HepG2 (cell line): Measurements from ENCODE around the gene HTR6. TPM values are rescaled to one million over a fixed set of nuclear protein-coding genes. Genes with fewer than 3 reads are reported as not detected.

Source experiments
- FOSL2 ChIP-seq: sonication (generic); formaldehyde crosslinking; IDR thresholded peaks from 2 replicates; pipeline ENCODE4 v1.4.0; 2020; ENCODE audit warnings: missing genetic modification reagents
- GTF2F1 ChIP-seq: fragments of 150-350 bp; IDR thresholded peaks from 2 replicates; pipeline ENCODE4 v1.6.1; 2014; ENCODE audit warnings: low read length
- KMT2B ChIP-seq: IDR thresholded peaks from 2 replicates; pipeline ENCODE4 v1.6.1; 2016; ENCODE audit warnings: missing genetic modification reagents, missing compliant biosample characterization
- MYC ChIP-seq: sonication (generic); formaldehyde crosslinking; IDR thresholded peaks from 2 replicates; pipeline ENCODE4 v1.9.0; 2021; ENCODE audit warnings: missing genetic modification reagents, borderline replicate concordance
- RORA ChIP-seq: sonication (generic); formaldehyde crosslinking; IDR thresholded peaks from 2 replicates; pipeline ENCODE4 v1.5.0; 2020; ENCODE audit warnings: mild to moderate bottlenecking, missing genetic modification reagents, moderate library complexity
- STAG1 ChIP-seq: sonication (generic); formaldehyde crosslinking; IDR thresholded peaks from 2 replicates; pipeline ENCODE4 v1.4.0; 2020; ENCODE audit warnings: missing genetic modification reagents
- TARDBP ChIP-seq: sonication (generic); formaldehyde crosslinking; IDR thresholded peaks from 2 replicates; pipeline ENCODE4 v1.8.0; 2022; ENCODE audit warnings: mild to moderate bottlenecking, missing genetic modification reagents
- TOPORS ChIP-seq: sonication (generic); formaldehyde crosslinking; IDR thresholded peaks from 2 replicates; pipeline ENCODE4 v1.8.0; 2023; ENCODE audit warnings: mild to moderate bottlenecking, missing genetic modification reagents
- ZNF337 ChIP-seq: sonication (generic); formaldehyde crosslinking; IDR thresholded peaks from 2 replicates; pipeline ENCODE4 v1.5.1; 2020; ENCODE audit warnings: missing genetic modification reagents, low read depth, mild to moderate bottlenecking, borderline replicate concordance
- ZNF441 ChIP-seq: sonication (generic); formaldehyde crosslinking; IDR thresholded peaks from 2 replicates; pipeline ENCODE4 v1.7.0; 2021; ENCODE audit warnings: missing genetic modification reagents, borderline replicate concordance
- ZNF446 ChIP-seq: sonication (generic); formaldehyde crosslinking; IDR thresholded peaks from 2 replicates; pipeline ENCODE4 v1.5.0; 2020; ENCODE audit warnings: mild to moderate bottlenecking, missing genetic modification reagents
- ZNF629 ChIP-seq: sonication (generic); formaldehyde crosslinking; conservative IDR thresholded peaks from 2 replicates; pipeline ENCODE4 v1.5.0; 2020; ENCODE audit warnings: missing genetic modification reagents
- ZNF747 ChIP-seq: sonication (generic); formaldehyde crosslinking; IDR thresholded peaks from 2 replicates; pipeline ENCODE4 v1.8.1; 2023; ENCODE audit warnings: missing genetic modification reagents, mild to moderate bottlenecking, borderline replicate concordance
- ZNF891 ChIP-seq: sonication (generic); formaldehyde crosslinking; IDR thresholded peaks from 2 replicates; pipeline ENCODE4 v1.5.0; 2020; ENCODE audit warnings: mild to moderate bottlenecking, missing genetic modification reagents
- ZSCAN21 ChIP-seq: sonication (generic); formaldehyde crosslinking; IDR thresholded peaks from 2 replicates; pipeline ENCODE4 v1.8.0; 2022; ENCODE audit warnings: mild to moderate bottlenecking, missing genetic modification reagents, moderate library complexity, borderline replicate concordance
- polyA plus RNA-seq, 8 experiments: library from polyadenylated mRNA; depleted of rRNA in 3 of 8; stranded (reverse) in 7 of 8; unstranded in 1 of 8; fragments of >200 nt; fragmentation: Illumina TruSeq in 4 of 8; extraction: Trizol in 4 of 8; gene quantifications; 2 replicates each; pipeline versions ENCODE4 v1.2.1 to v1.2.3, GENCODE V29; 2011 to 2016; ENCODE audit warnings: low read depth in 4 of 8, missing spikeins in 1 of 8, mixed read lengths in 1 of 8; ENCODE audit not compliant: insufficient read depth in 1 of 8
- total RNA-seq, 5 experiments: library from RNA; depleted of rRNA; stranded (reverse); fragments of >200 nt; fragmentation: Illumina TruSeq; extraction: Trizol; gene quantifications; 2 replicates each; pipeline ENCODE4 v1.2.3, GENCODE V29; 2016; ENCODE audit warnings: low read depth in 1 of 5
- TF ChIP-seq, protein P1 (sequence below): IDR thresholded peaks from 2 replicates; pipeline ENCODE4 v1.6.1; 2016
- TF ChIP-seq, protein P2 (sequence below): sonication (generic); formaldehyde crosslinking; IDR thresholded peaks from 2 replicates; pipeline ENCODE4 v1.4.0; 2020; ENCODE audit warnings: low read depth, mild to moderate bottlenecking, missing genetic modification reagents
- TF ChIP-seq, protein P3 (sequence below): sonication (generic); formaldehyde crosslinking; IDR thresholded peaks from 2 replicates; pipeline ENCODE4 v1.4.0; 2020; ENCODE audit warnings: missing genetic modification reagents, borderline replicate concordance
- TF ChIP-seq, protein P4 (sequence below): sonication (generic); formaldehyde crosslinking; IDR thresholded peaks from 2 replicates; pipeline ENCODE4 v1.5.1; 2020; ENCODE audit warnings: mild to moderate bottlenecking, missing genetic modification reagents
- TF ChIP-seq, protein P5 (sequence below): sonication (generic); formaldehyde crosslinking; IDR thresholded peaks from 2 replicates; pipeline ENCODE4 v1.4.0; 2020; ENCODE audit warnings: missing genetic modification reagents, mild to moderate bottlenecking, borderline replicate concordance

The HTR6 gene
- total and polyA plus RNA-seq, 2 of the 13 experiments (the other 11 are each of a cell fraction or from before 2014, with no cell fraction given) = 0.04 TPM; not detected in 1

DNA sequence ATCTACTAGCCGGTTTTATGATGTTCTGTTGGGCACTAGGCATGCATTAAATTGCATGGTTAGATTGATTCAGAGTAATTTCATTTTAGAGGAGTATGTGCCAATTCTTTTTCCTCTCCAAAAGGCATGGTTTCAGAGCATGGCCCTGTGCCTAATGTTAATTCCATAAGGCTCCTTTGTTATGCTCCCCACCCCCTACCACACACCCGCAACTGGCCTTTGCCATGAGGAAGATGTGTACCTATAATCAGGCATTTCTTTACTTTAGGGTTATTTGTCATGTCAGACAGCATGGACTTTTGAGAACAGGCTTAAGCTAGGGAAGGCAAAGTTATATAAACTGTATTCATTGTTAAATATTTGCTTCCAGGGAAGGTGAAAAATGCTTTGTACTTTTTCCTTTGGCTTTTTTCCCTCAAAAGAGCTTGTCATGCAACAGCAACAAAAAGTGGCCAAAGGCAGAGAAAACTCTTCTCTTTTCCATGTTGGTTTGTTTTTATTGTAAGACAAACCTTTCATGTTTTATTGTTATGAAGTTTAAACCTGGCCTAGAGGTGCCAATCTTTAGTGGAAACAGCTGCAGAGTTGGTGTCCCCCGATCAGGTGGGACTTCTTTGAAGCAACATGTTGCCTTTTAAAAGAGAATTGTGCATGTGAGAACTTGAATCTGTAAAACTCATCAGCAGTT is 44.8 kb upstream of the HTR6 start (continued):
- TF ChIP-seq STAG1 = no peak
- no peak for TF ChIP-seq ZNF441 (CRISPR knock-in tag)
- peak; percentile 47; the same call in 1 of the 2 replicates for TF ChIP-seq ZNF747 (CRISPR knock-in tag)
- TF ChIP-seq ZNF891 = no peak
- no peak for TF ChIP-seq KMT2B (CRISPR knock-in tag)
- TF ChIP-seq, protein P1, sequence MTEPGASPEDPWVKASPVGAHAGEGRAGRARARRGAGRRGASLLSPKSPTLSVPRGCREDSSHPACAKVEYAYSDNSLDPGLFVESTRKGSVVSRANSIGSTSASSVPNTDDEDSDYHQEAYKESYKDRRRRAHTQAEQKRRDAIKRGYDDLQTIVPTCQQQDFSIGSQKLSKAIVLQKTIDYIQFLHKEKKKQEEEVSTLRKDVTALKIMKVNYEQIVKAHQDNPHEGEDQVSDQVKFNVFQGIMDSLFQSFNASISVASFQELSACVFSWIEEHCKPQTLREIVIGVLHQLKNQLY (CRISPR knock-in tag) = peak; percentile 88
- TF ChIP-seq TARDBP (CRISPR knock-in tag) = peak; percentile 70; the same call in 1 of the 2 replicates
- TF ChIP-seq, protein P2, sequence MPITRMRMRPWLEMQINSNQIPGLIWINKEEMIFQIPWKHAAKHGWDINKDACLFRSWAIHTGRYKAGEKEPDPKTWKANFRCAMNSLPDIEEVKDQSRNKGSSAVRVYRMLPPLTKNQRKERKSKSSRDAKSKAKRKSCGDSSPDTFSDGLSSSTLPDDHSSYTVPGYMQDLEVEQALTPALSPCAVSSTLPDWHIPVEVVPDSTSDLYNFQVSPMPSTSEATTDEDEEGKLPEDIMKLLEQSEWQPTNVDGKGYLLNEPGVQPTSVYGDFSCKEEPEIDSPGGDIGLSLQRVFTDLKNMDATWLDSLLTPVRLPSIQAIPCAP = no peak
- TF ChIP-seq, protein P3, sequence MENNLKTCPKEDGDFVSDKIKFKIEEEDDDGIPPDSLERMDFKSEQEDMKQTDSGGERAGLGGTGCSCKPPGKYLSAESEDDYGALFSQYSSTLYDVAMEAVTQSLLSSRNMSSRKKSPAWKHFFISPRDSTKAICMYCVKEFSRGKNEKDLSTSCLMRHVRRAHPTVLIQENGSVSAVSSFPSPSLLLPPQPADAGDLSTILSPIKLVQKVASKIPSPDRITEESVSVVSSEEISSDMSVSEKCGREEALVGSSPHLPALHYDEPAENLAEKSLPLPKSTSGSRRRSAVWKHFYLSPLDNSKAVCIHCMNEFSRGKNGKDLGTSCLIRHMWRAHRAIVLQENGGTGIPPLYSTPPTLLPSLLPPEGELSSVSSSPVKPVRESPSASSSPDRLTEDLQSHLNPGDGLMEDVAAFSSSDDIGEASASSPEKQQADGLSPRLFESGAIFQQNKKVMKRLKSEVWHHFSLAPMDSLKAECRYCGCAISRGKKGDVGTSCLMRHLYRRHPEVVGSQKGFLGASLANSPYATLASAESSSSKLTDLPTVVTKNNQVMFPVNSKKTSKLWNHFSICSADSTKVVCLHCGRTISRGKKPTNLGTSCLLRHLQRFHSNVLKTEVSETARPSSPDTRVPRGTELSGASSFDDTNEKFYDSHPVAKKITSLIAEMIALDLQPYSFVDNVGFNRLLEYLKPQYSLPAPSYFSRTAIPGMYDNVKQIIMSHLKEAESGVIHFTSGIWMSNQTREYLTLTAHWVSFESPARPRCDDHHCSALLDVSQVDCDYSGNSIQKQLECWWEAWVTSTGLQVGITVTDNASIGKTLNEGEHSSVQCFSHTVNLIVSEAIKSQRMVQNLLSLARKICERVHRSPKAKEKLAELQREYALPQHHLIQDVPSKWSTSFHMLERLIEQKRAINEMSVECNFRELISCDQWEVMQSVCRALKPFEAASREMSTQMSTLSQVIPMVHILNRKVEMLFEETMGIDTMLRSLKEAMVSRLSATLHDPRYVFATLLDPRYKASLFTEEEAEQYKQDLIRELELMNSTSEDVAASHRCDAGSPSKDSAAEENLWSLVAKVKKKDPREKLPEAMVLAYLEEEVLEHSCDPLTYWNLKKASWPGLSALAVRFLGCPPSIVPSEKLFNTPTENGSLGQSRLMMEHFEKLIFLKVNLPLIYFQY (CRISPR knock-in tag) = 0 out of 2 replicates have a peak, but pooled peaks have one; percentile 25
- no peak for TF ChIP-seq GTF2F1
- no peak for TF ChIP-seq RORA
- TF ChIP-seq ZSCAN21 (CRISPR knock-in tag) = no peak
- peak; percentile 49 for TF ChIP-seq MYC (CRISPR knock-in tag)
- no peak for TF ChIP-seq ZNF446 (CRISPR knock-in tag)
- TF ChIP-seq, protein P4, sequence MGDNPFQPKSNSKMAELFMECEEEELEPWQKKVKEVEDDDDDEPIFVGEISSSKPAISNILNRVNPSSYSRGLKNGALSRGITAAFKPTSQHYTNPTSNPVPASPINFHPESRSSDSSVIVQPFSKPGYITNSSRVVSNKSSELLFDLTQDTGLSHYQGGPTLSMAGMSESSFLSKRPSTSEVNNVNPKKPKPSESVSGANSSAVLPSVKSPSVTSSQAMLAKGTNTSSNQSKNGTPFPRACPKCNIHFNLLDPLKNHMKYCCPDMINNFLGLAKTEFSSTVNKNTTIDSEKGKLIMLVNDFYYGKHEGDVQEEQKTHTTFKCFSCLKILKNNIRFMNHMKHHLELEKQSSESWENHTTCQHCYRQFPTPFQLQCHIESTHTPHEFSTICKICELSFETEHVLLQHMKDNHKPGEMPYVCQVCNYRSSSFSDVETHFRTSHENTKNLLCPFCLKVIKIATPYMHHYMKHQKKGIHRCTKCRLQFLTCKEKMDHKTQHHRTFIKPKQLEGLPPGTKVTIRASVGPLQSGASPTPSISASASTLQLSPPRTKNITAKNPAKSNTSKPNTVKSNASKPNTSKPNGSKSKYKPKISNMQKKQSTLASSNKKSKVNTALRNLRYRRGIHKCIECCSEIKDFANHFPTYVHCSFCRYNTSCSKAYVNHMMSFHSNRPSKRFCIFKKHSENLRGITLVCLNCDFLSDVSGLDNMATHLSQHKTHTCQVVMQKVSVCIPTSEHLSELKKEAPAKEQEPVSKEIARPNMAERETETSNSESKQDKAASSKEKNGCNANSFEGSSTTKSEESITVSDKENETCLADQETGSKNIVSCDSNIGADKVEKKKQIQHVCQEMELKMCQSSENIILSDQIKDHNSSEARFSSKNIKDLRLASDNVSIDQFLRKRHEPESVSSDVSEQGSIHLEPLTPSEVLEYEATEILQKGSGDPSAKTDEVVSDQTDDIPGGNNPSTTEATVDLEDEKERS (CRISPR knock-in tag) = no peak
- peak; percentile 63 for TF ChIP-seq FOSL2 (CRISPR knock-in tag)
- no peak for TF ChIP-seq ZNF629
- TF ChIP-seq, protein P5, sequence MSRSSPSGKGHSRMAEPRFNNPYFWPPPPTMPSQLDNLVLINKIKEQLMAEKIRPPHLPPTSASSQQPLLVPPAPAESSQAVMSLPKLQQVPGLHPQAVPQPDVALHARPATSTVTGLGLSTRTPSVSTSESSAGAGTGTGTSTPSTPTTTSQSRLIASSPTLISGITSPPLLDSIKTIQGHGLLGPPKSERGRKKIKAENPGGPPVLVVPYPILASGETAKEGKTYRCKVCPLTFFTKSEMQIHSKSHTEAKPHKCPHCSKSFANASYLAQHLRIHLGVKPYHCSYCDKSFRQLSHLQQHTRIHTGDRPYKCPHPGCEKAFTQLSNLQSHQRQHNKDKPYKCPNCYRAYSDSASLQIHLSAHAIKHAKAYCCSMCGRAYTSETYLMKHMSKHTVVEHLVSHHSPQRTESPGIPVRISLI (CRISPR knock-in tag) = peak; percentile 14; the same call in 1 of the 2 replicates
- TF ChIP-seq ZNF337 (CRISPR knock-in tag) = no peak
- TF ChIP-seq TOPORS (CRISPR knock-in tag) = no peak
